ENCODE data around the gene NLGN1.

The NLGN1 gene

GRCh38 chr3:173945806-173946205 lies 548.3 kb downstream of the NLGN1 start:
- in situ Hi-C loops (cut with HindIII; ENCODE audit: low sequenced_read_pairs): no loop called here

- in situ Hi-C loops (cut with HindIII; ENCODE audit: low sequenced_read_pairs): no loop called here
Measured at GRCh38 chr3:173954647-173955046, 557.1 kb downstream of the NLGN1 start.

GRCh38 chr3:173957646-173958045 lies 560.1 kb downstream of the NLGN1 start:
- in situ Hi-C loops (cut with HindIII; ENCODE audit: low sequenced_read_pairs): no loop called here

- in situ Hi-C loops (cut with HindIII; ENCODE audit: low sequenced_read_pairs): no loop called here
Measured at GRCh38 chr3:173958805-173959204, 561.3 kb downstream of the NLGN1 start.

- in situ Hi-C loops (cut with HindIII; ENCODE audit: low sequenced_read_pairs): no loop called here
Measured at GRCh38 chr3:173970281-173970680, 572.7 kb downstream of the NLGN1 start.

- in situ Hi-C loops (cut with HindIII; ENCODE audit: low sequenced_read_pairs): no loop called here
Measured at GRCh38 chr3:173976281-173976680, 578.7 kb downstream of the NLGN1 start.

GRCh38 chr3:173977747-173978146 lies 580.2 kb downstream of the NLGN1 start:
- in situ Hi-C loops (cut with HindIII; ENCODE audit: low sequenced_read_pairs): no loop called here

- in situ Hi-C loops (cut with HindIII; ENCODE audit: low sequenced_read_pairs): no loop called here
Measured at GRCh38 chr3:173983343-173983742, 585.8 kb downstream of the NLGN1 start.

- in situ Hi-C loops (cut with HindIII; ENCODE audit: low sequenced_read_pairs): no loop called here
Measured at GRCh38 chr3:173986861-173987410, 589.4 kb downstream of the NLGN1 start.

- in situ Hi-C loops (cut with HindIII; ENCODE audit: low sequenced_read_pairs): no loop called here
Measured at GRCh38 chr3:173988909-173989308, 591.4 kb downstream of the NLGN1 start.

GRCh38 chr3:173992416-173992815 lies 594.9 kb downstream of the NLGN1 start:
- in situ Hi-C loops (cut with HindIII; ENCODE audit: low sequenced_read_pairs): no loop called here

- in situ Hi-C loops (cut with HindIII; ENCODE audit: low sequenced_read_pairs): no loop called here
Measured at GRCh38 chr3:173993299-173993698, 595.8 kb downstream of the NLGN1 start.

GRCh38 chr3:174000675-174001074 lies 603.1 kb downstream of the NLGN1 start:
- in situ Hi-C loops (cut with HindIII; ENCODE audit: low sequenced_read_pairs): no loop called here

- in situ Hi-C loops (cut with HindIII; ENCODE audit: low sequenced_read_pairs): no loop called here
Measured at GRCh38 chr3:174002543-174002942, 605.0 kb downstream of the NLGN1 start.

- in situ Hi-C loops (cut with HindIII; ENCODE audit: low sequenced_read_pairs): no loop called here
Measured at GRCh38 chr3:174010907-174011306, 613.4 kb downstream of the NLGN1 start.

- in situ Hi-C loops (cut with HindIII; ENCODE audit: low sequenced_read_pairs): no loop called here
Measured at GRCh38 chr3:174016186-174016585, 618.6 kb downstream of the NLGN1 start.

- in situ Hi-C loops (cut with HindIII; ENCODE audit: low sequenced_read_pairs): no loop called here
Measured at GRCh38 chr3:174020156-174020555, 622.6 kb downstream of the NLGN1 start.

- in situ Hi-C loops (cut with HindIII; ENCODE audit: low sequenced_read_pairs): no loop called here
Measured at GRCh38 chr3:174023421-174023820, 625.9 kb downstream of the NLGN1 start.

- in situ Hi-C loops (cut with HindIII; ENCODE audit: low sequenced_read_pairs): no loop called here
Measured at GRCh38 chr3:174028673-174029072, 631.1 kb downstream of the NLGN1 start.

- in situ Hi-C loops (cut with HindIII; ENCODE audit: low sequenced_read_pairs): no loop called here
Measured at GRCh38 chr3:174035328-174035886, 637.9 kb downstream of the NLGN1 start.

- in situ Hi-C loops (cut with HindIII; ENCODE audit: low sequenced_read_pairs): no loop called here
Measured at GRCh38 chr3:174046311-174046710, 648.8 kb downstream of the NLGN1 start.

- in situ Hi-C loops (cut with HindIII; ENCODE audit: low sequenced_read_pairs): no loop called here
Measured at GRCh38 chr3:174049472-174049871, 651.9 kb downstream of the NLGN1 start.

- in situ Hi-C loops (cut with HindIII; ENCODE audit: low sequenced_read_pairs): no loop called here
Measured at GRCh38 chr3:174051191-174051590, 653.6 kb downstream of the NLGN1 start.

Measured in DLD1 (cell line).